PFSK-1 (cell line): ENCODE measurements around the gene KCNK1.

Experiments
- POLR2AphosphoS5 ChIP-seq: IDR thresholded peaks from 2 replicates; pipeline ENCODE4 v1.6.1; 2012; ENCODE audit warnings: low read depth, mild to moderate bottlenecking, control low read depth, low read length, moderate library complexity
- REST ChIP-seq, 2 experiments: IDR thresholded peaks; 2 replicates each; pipeline versions ENCODE4 v1.6.1 to v1.8.0; 2011 to 2012; ENCODE audit warnings: low read depth in 2 of 2, low read length in 2 of 2, control low read depth in 1 of 2, inconsistent platforms in 1 of 2, mild to moderate bottlenecking in 1 of 2, moderate library complexity in 1 of 2; ENCODE audit not compliant: insufficient read depth in 1 of 2
- TAF1 ChIP-seq: IDR thresholded peaks from 2 replicates; pipeline ENCODE4 v1.6.1; 2012; ENCODE audit warnings: low read length, control low read depth, borderline replicate concordance; ENCODE audit not compliant: insufficient read depth

- TF ChIP-seq TAF1 (no peak), POLR2AphosphoS5 (no peak), REST (IDR thresholded peaks at IDR 0.05; ENCODE audit: insufficient read depth in 1 of 2, low read depth in 2 of 2, low read length in 2 of 2) (no peak)
These were observed 60.1 kb downstream of the KCNK1 start for GRCh38 chr1:233673947-233674431.
